ENCODE results near the gene SGTB.
"Not testable (repeated sequence)": the region's sequence is repeated elsewhere in the genome, so short reads cannot be mapped to it uniquely, and the experiment has no call there.

SGTB gene

GRCh38 chr5:65734196-65734775 is 12.4 kb upstream of the SGTB start:
- not testable (repeated sequence) for DNase-seq (ENCODE audit: low read depth)

GRCh38 chr5:65732046-65732445 is 10.1 kb upstream of the SGTB start:
- DNase-seq (ENCODE audit: low read depth), result not testable (repeated sequence)

GRCh38 chr5:65730910-65731309 is 9.0 kb upstream of the SGTB start:
- no peak for DNase-seq (ENCODE audit: low read depth)

GRCh38 chr5:65728218-65728617 is 6.3 kb upstream of the SGTB start:
- no peak for DNase-seq (ENCODE audit: low read depth)

GRCh38 chr5:65727491-65728156 is 5.7 kb upstream of the SGTB start:
- no peak for DNase-seq (ENCODE audit: low read depth)

- peak; percentile 50 for DNase-seq (ENCODE audit: low read depth)
Measured at GRCh38 chr5:65722575-65723403, 880 bp upstream of the SGTB start.

- peak; percentile 56 for DNase-seq (ENCODE audit: low read depth)
Measured at GRCh38 chr5:65721050-65721719, 724 bp downstream of the SGTB start.

- no peak for DNase-seq (ENCODE audit: low read depth)
Measured at GRCh38 chr5:65718576-65719310, 3.2 kb downstream of the SGTB start.

- DNase-seq (ENCODE audit: low read depth), result no peak
Measured at GRCh38 chr5:65708145-65708544, 13.8 kb downstream of the SGTB start.

GRCh38 chr5:65707663-65708062 is 14.2 kb downstream of the SGTB start:
- no peak for DNase-seq (ENCODE audit: low read depth)

- no peak for DNase-seq (ENCODE audit: low read depth)
Measured at GRCh38 chr5:65704621-65705239, 17.2 kb downstream of the SGTB start.

GRCh38 chr5:65702036-65702435 is 19.9 kb downstream of the SGTB start:
- no peak for DNase-seq (ENCODE audit: low read depth)

- no peak for DNase-seq (ENCODE audit: low read depth)
Measured at GRCh38 chr5:65699338-65699737, 22.6 kb downstream of the SGTB start.

- DNase-seq (ENCODE audit: low read depth), result no peak
Measured at GRCh38 chr5:65696892-65697291, 25.0 kb downstream of the SGTB start.

GRCh38 chr5:65695896-65696295 is 26.0 kb downstream of the SGTB start:
- DNase-seq (ENCODE audit: low read depth), result no peak

- no peak for DNase-seq (ENCODE audit: low read depth)
Measured at GRCh38 chr5:65695162-65695755, 26.6 kb downstream of the SGTB start.

GRCh38 chr5:65693121-65693520 is 28.8 kb downstream of the SGTB start:
- DNase-seq (ENCODE audit: low read depth), result no peak

- DNase-seq (ENCODE audit: low read depth), result no peak
Measured at GRCh38 chr5:65682148-65682547, 39.8 kb downstream of the SGTB start.

- DNase-seq (ENCODE audit: low read depth), result not testable (repeated sequence)
Measured at GRCh38 chr5:65676056-65676455, 45.9 kb downstream of the SGTB start.

- DNase-seq (ENCODE audit: low read depth), result no peak
Measured at GRCh38 chr5:65674749-65675148, 47.2 kb downstream of the SGTB start.

GRCh38 chr5:65672796-65673195 is 49.1 kb downstream of the SGTB start:
- DNase-seq (ENCODE audit: low read depth), result peak; percentile 64

Measured in HS-5 (cell line).